Measurements from ENCODE around the gene SIRT2. TPM values are rescaled to one million over a fixed set of nuclear protein-coding genes. Genes with fewer than 3 reads are reported as not detected.

SIRT2 gene
- total and polyA plus RNA-seq, 2 of the 13 experiments (the other 11 are each of a cell fraction or from before 2014, with no cell fraction given), result 22.3 to 26.1 TPM

GRCh38 chr19:38831142-38831605 lies 68.2 kb downstream of the SIRT2 start (continued):
- TF ChIP-seq REPIN1 (CRISPR knock-in tag; IDR thresholded peaks at IDR 0.05; ENCODE audit: borderline replicate concordance, low read depth) (no peak), ZNF761 (CRISPR knock-in tag; conservative IDR thresholded peaks at IDR 0.05) (0 out of 2 replicates have a peak, but pooled peaks have one; percentile 25), MIXL1 (CRISPR knock-in tag; IDR thresholded peaks at IDR 0.05) (no peak), ZNF772 (CRISPR knock-in tag; IDR thresholded peaks at IDR 0.05) (0 out of 2 replicates have a peak, but pooled peaks have one; percentile 33), ZMAT5 (CRISPR knock-in tag; IDR thresholded peaks at IDR 0.05; ENCODE audit: borderline replicate concordance, low read depth) (no peak), ZNF333 (CRISPR knock-in tag; IDR thresholded peaks at IDR 0.05; ENCODE audit: borderline replicate concordance) (no peak), NONO (IDR thresholded peaks at IDR 0.05) (no peak), NONO (CRISPR knock-in tag; conservative IDR thresholded peaks at IDR 0.05) (no peak; the same call in 1 of the 2 replicates), ZNF720 (CRISPR knock-in tag; IDR thresholded peaks at IDR 0.05) (no peak), NCOR1 (IDR thresholded peaks at IDR 0.05; ENCODE audit: borderline replicate concordance, low read length) (no peak), GLI4 (CRISPR knock-in tag; IDR thresholded peaks at IDR 0.05; ENCODE audit: borderline replicate concordance) (peak; percentile 51), ARNT2 (CRISPR knock-in tag; IDR thresholded peaks at IDR 0.05; ENCODE audit: low read depth) (no peak; the same call in 1 of the 2 replicates), ZNF660 (CRISPR knock-in tag; IDR thresholded peaks at IDR 0.05; ENCODE audit: borderline replicate concordance, low read depth) (no peak), ATM (IDR thresholded peaks at IDR 0.05; ENCODE audit: borderline replicate concordance) (no peak), ZNF10 (CRISPR knock-in tag; IDR thresholded peaks at IDR 0.05; ENCODE audit: borderline replicate concordance, low read depth) (no peak), ZNF607 (CRISPR knock-in tag; IDR thresholded peaks at IDR 0.05; ENCODE audit: borderline replicate concordance) (peak; percentile 76), NR2F1 (CRISPR knock-in tag; IDR thresholded peaks at IDR 0.05) (no peak), ZNF709 (CRISPR knock-in tag; IDR thresholded peaks at IDR 0.05) (peak; percentile 58; the same call in 1 of the 2 replicates), ZNF138 (CRISPR knock-in tag; IDR thresholded peaks at IDR 0.05; ENCODE audit: low read depth) (0 out of 2 replicates have a peak, but pooled peaks have one; percentile 34), RFXAP (CRISPR knock-in tag; IDR thresholded peaks at IDR 0.05; ENCODE audit: borderline replicate concordance) (no peak; the same call in 1 of the 2 replicates), ZNF550 (CRISPR knock-in tag; IDR thresholded peaks at IDR 0.05; ENCODE audit: borderline replicate concordance) (no peak), FOXA3 (CRISPR knock-in tag; IDR thresholded peaks at IDR 0.05) (0 out of 2 replicates have a peak, but pooled peaks have one; percentile 35), ZMYM2 (CRISPR knock-in tag; IDR thresholded peaks at IDR 0.05) (peak; percentile 75; the same call in 1 of the 2 replicates), ZNF546 (CRISPR knock-in tag; conservative IDR thresholded peaks at IDR 0.05) (no peak; the same call in 1 of the 2 replicates), EP300 (IDR thresholded peaks at IDR 0.05; ENCODE audit: low read depth in 2 of 2, low read length in 2 of 2) (0 out of 4 replicates have a peak, but pooled peaks have one; percentile 2 to 43), EP300 (CRISPR knock-in tag; IDR thresholded peaks at IDR 0.05; ENCODE audit: borderline replicate concordance) (no peak), RCOR2 (CRISPR knock-in tag; IDR thresholded peaks at IDR 0.05) (no peak), HNRNPL (IDR thresholded peaks at IDR 0.05; ENCODE audit: low read depth, low read length) (no peak), MATR3 (CRISPR knock-in tag; IDR thresholded peaks at IDR 0.05) (no peak), ZNF781 (CRISPR knock-in tag; IDR thresholded peaks at IDR 0.05; ENCODE audit: borderline replicate concordance, not compliant biosample characterization) (no peak), ZNF24 (IDR thresholded peaks at IDR 0.05) (no peak), CCDC6 (CRISPR knock-in tag; IDR thresholded peaks at IDR 0.05) (no peak), ZNF605 (CRISPR knock-in tag; IDR thresholded peaks at IDR 0.05) (no peak), ZNF589 (CRISPR knock-in tag; conservative IDR thresholded peaks at IDR 0.05) (no peak)

Measured in HepG2 (cell line).